HepG2 (cell line): ENCODE data around the gene RIN3. TPM values are rescaled to one million over a fixed set of nuclear protein-coding genes. Genes with fewer than 3 reads are reported as not detected.

Experiments
- ATAC-seq: fragments of 200-7000 bp; cut with Tn5 transposase; 3 replicates; pipeline ENCODE4 v1.9.1; 2020; ENCODE audit warnings: mild to moderate bottlenecking, moderate library complexity
- BruUV-seq: library from RNA; stranded (reverse); fragments of 400-500 nt; replicated peaks from 2 replicates; lab custom pipeline; 2021; lab: Mats Ljungman, UMichigan
- CTCF ChIA-PET: fragments of 300-600 bp; formaldehyde crosslinking; extraction: SDS; loops from one replicate; lab custom pipeline; 2021; ENCODE audit warnings: low total read pairs, inconsistent platforms, low intra/inter-chr PET ratio; lab: Yijun Ruan, JAX
- POLR2A ChIA-PET: fragments of 350-600 bp; sonication (Branson Sonifier 250); formaldehyde crosslinking; loops from one replicate; lab custom pipeline; 2020; ENCODE audit warnings: antibody characterized with exemption, inconsistent platforms; lab: Yijun Ruan, JAX
- DNase-seq: peaks from one replicate; pipeline ENCODE4 v3.0.0-alpha.2; 2015; ENCODE audit warnings: low spot score
- FAIRE-seq: peaks from 3 replicates; lab custom pipeline; 2011; peaks lifted over from hg19 to GRCh38; lab: Jason Lieb, UNC
- H2AFZ ChIP-seq: one replicate; pipeline ENCODE4 v1.6.1; 2011; ENCODE audit warnings: low read length, inconsistent platforms
- H3K27ac ChIP-seq: fragments of 300-600 bp; 3 replicates; pipeline ENCODE4 v1.8.0; 2011; ENCODE audit warnings: mixed run types, mild to moderate bottlenecking, mixed read lengths, low read length, inconsistent platforms; ENCODE audit not compliant: insufficient read depth; ENCODE audit errors: extremely low read length
- H3K27me3 ChIP-seq, 2 experiments: fragments of 200-600 bp in 1 of 2; 2 replicates in 1 of 2; 3 replicates in 1 of 2; pipeline versions ENCODE4 v1.6.0 to v1.8.0; 2011; ENCODE audit warnings: low read length in 2 of 2, mild to moderate bottlenecking in 2 of 2, moderate library complexity in 2 of 2, inconsistent platforms in 1 of 2; ENCODE audit not compliant: insufficient read depth in 2 of 2, control insufficient read depth in 1 of 2
- H3K36me3 ChIP-seq, 2 experiments: fragments of 200-600 bp in 1 of 2; replicated peaks in 1 of 2; 2 replicates in 1 of 2; 3 replicates in 1 of 2; pipeline versions ENCODE4 v1.5.1 to v1.8.0; 2011; ENCODE audit warnings: low read length in 2 of 2, inconsistent platforms in 1 of 2; ENCODE audit not compliant: insufficient read depth in 2 of 2, control insufficient read depth in 1 of 2
- H3K4me1 ChIP-seq: 2 replicates; pipeline ENCODE4 v1.5.1; 2012; ENCODE audit warnings: low read length, inconsistent platforms; ENCODE audit not compliant: insufficient read depth
- H3K4me2 ChIP-seq: 2 replicates; pipeline ENCODE4 v1.6.0; 2011; ENCODE audit warnings: low read depth, low read length, inconsistent platforms
- H3K4me3 ChIP-seq, 3 experiments: fragments of 200-600 bp in 1 of 3; sonication (generic), shearing (Covaris generic) in 1 of 3; replicated peaks in 1 of 3; 2 replicates each; pipeline ENCODE4 v1.5.1; 2011 to 2016; ENCODE audit warnings: low read length in 3 of 3, inconsistent platforms in 2 of 3, low read depth in 2 of 3, mild to moderate bottlenecking in 2 of 3, control low read depth in 1 of 3, mixed read lengths in 1 of 3; ENCODE audit not compliant: insufficient read depth in 1 of 3
- H3K79me2 ChIP-seq: one replicate; pipeline ENCODE4 v1.6.1; 2011; ENCODE audit warnings: low read length, inconsistent platforms; ENCODE audit not compliant: insufficient read depth
- H3K9ac ChIP-seq: 2 replicates; pipeline ENCODE4 v1.6.0; 2011; ENCODE audit warnings: mild to moderate bottlenecking, low read depth, low read length, inconsistent platforms; ENCODE audit not compliant: insufficient read depth
- H3K9me3 ChIP-seq: 2 replicates; pipeline ENCODE4 v1.5.1; 2012; ENCODE audit warnings: mild to moderate bottlenecking, low read length
- H4K20me1 ChIP-seq: 2 replicates; pipeline ENCODE4 v1.6.0; 2011; ENCODE audit warnings: inconsistent platforms, mild to moderate bottlenecking, low read length, moderate library complexity; ENCODE audit not compliant: insufficient read depth
- MAFK ChIP-seq, 2 experiments: IDR thresholded peaks in 1 of 2; conservative IDR thresholded peaks in 1 of 2; 2 replicates each; pipeline ENCODE4 v1.6.1; 2011; ENCODE audit warnings: improper control_type of control experiment in 2 of 2, low read length in 2 of 2
- NCOA5 ChIP-seq: sonication (generic); formaldehyde crosslinking; IDR thresholded peaks from 2 replicates; pipeline ENCODE4 v1.4.0; 2020; ENCODE audit warnings: missing genetic modification reagents
- PHF21A ChIP-seq: sonication (generic); formaldehyde crosslinking; IDR thresholded peaks from 2 replicates; pipeline ENCODE4 v1.5.0; 2020; ENCODE audit warnings: mild to moderate bottlenecking, missing genetic modification reagents
- RCOR2 ChIP-seq: IDR thresholded peaks from 2 replicates; pipeline ENCODE4 v1.6.1; 2016; ENCODE audit warnings: missing biosample characterization, missing genetic modification reagents
- REL ChIP-seq: sonication (generic); formaldehyde crosslinking; conservative IDR thresholded peaks from 2 replicates; pipeline ENCODE4 v1.8.0; 2022; ENCODE audit warnings: mild to moderate bottlenecking, missing genetic modification reagents, moderate library complexity
- RFXANK ChIP-seq: IDR thresholded peaks from 2 replicates; pipeline ENCODE4 v1.6.1; 2016
- ZC3H13 ChIP-seq: sonication (generic); formaldehyde crosslinking; IDR thresholded peaks from 2 replicates; pipeline ENCODE4 v1.8.1; 2023; ENCODE audit warnings: mild to moderate bottlenecking, missing genetic modification reagents, moderate library complexity
- ZNF292 ChIP-seq: sonication (generic); formaldehyde crosslinking; IDR thresholded peaks from 2 replicates; pipeline ENCODE4 v1.8.1; 2022; ENCODE audit warnings: mild to moderate bottlenecking, low read depth, missing genetic modification reagents, borderline replicate concordance
- ZNF644 ChIP-seq: IDR thresholded peaks from 2 replicates; pipeline ENCODE4 v1.6.1; 2016; ENCODE audit warnings: low read depth
- ZNF709 ChIP-seq: sonication (generic); formaldehyde crosslinking; IDR thresholded peaks from 2 replicates; pipeline ENCODE4 v1.5.0; 2020; ENCODE audit warnings: mild to moderate bottlenecking, missing genetic modification reagents
- ZSCAN9 ChIP-seq: IDR thresholded peaks from 2 replicates; pipeline ENCODE4 v1.6.1; 2016; ENCODE audit warnings: borderline replicate concordance
- ZUFSP ChIP-seq: sonication (generic); formaldehyde crosslinking; IDR thresholded peaks from 2 replicates; pipeline ENCODE4 v1.9.0; 2021; ENCODE audit warnings: missing genetic modification reagents, mild to moderate bottlenecking, borderline replicate concordance
- WGBS: methylation state at CpG from one replicate; pipeline ENCODE4 v1.1.6; 2017; ENCODE audit warnings: low lambda C conversion rate; 5-methylcytosine and 5-hydroxymethylcytosine counted together
- in situ Hi-C: cut with HindIII; loops from 2 replicates; pipeline ENCODE4 v1.10.0; 2017; ENCODE audit warnings: low pct_unique_long_range_greater_than_20kb; ENCODE audit not compliant: extremely low pct_ligation_motif_present
- intact Hi-C: fragments of 100-400 bp; cut with micrococcal nuclease; formaldehyde crosslinking; loops from one replicate; pipeline ENCODE4 v1.10.0; 2022; ENCODE audit not compliant: unreplicated experiment
- polyA plus RNA-seq, 8 experiments: library from polyadenylated mRNA; depleted of rRNA in 3 of 8; stranded (reverse) in 7 of 8; unstranded in 1 of 8; fragments of >200 nt; fragmentation: Illumina TruSeq in 4 of 8; extraction: Trizol in 4 of 8; gene quantifications; 2 replicates each; pipeline versions ENCODE4 v1.2.1 to v1.2.3, GENCODE V29; 2011 to 2016; ENCODE audit warnings: low read depth in 4 of 8, missing spikeins in 1 of 8, mixed read lengths in 1 of 8; ENCODE audit not compliant: insufficient read depth in 1 of 8
- total RNA-seq, 5 experiments: library from RNA; depleted of rRNA; stranded (reverse); fragments of >200 nt; fragmentation: Illumina TruSeq; extraction: Trizol; gene quantifications; 2 replicates each; pipeline ENCODE4 v1.2.3, GENCODE V29; 2016; ENCODE audit warnings: low read depth in 1 of 5
- TF ChIP-seq, protein P1 (sequence below): IDR thresholded peaks from 2 replicates; pipeline ENCODE4 v1.6.1; 2012; ENCODE audit warnings: low read depth, low read length, improper control_type of control experiment
- TF ChIP-seq, protein P2 (sequence below): sonication (generic); formaldehyde crosslinking; conservative IDR thresholded peaks from 2 replicates; pipeline ENCODE4 v1.4.0; 2020; ENCODE audit warnings: missing genetic modification reagents
- TF ChIP-seq, protein P3 (sequence below): sonication (generic); formaldehyde crosslinking; IDR thresholded peaks from 2 replicates; pipeline ENCODE4 v1.4.0; 2020; ENCODE audit warnings: missing genetic modification reagents, borderline replicate concordance

RIN3 gene
- total and polyA plus RNA-seq, 2 of the 13 experiments (the other 11 are each of a cell fraction or from before 2014, with no cell fraction given) = 2.3 to 3.6 TPM

DNA sequence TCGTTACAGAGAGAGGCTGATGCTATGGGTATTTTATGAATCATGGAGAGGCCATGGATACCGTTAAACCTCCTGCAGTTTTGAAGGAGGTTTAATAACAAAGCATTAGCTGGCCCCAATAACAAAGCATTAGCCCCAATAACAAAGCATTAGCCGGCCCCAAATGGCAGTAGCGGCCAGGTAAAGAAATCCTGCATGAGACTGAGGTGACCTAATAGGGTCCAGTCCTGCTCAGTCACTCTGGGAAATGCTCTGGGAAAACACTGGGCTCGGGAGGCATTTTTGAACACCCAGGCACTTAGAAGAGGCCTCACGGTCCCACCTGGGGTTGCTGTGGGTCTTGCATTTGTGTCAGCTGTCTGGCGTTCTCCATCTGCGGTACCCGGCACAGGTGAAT lies 776 bp upstream of the RIN3 start:
- no peaks in the 10 kb centered on the region for H3K9me3 ChIP-seq
- peak overlapping the region; percentile 8 for H2AFZ ChIP-seq
- peaks cover 41% of the 10 kb centered on the region for H3K4me1 ChIP-seq
- no peak overlapping the region for H3K27ac ChIP-seq
- H3K4me3 ChIP-seq = peak overlapping the region; percentile 74 to 87 (median 82); a peak in 5 of 6 replicates
- 54% methylated on average over 4 of the region's 9 CpGs for WGBS
- H3K79me2 ChIP-seq = peaks cover 18% of the 10 kb centered on the region
- DNase-seq (no peak), ATAC-seq (no peak), FAIRE-seq (no peak)
- in situ Hi-C loops (no loop called here), intact Hi-C loops (loop anchor here (5.0 kb wide), 1 partner anchor 41 kb away; no protein-coding TSS in a partner anchor)
- H3K4me2 ChIP-seq = peak overlapping the region; percentile 92
- H3K27me3 ChIP-seq = no peaks in the 10 kb centered on the region; a peak in 1 of 5 replicates
- POLR2A ChIA-PET = interaction anchor here (0.7 kb wide), 1 partner anchor 8 kb away, joined by 7 read pairs; no protein-coding TSS in a partner anchor
- H3K36me3 ChIP-seq = no peaks in the 10 kb centered on the region
- peak overlapping the region; percentile 95 for H3K9ac ChIP-seq
- CTCF ChIA-PET = no interaction called here
- BruUV-seq = no TSS peak
- H4K20me1 ChIP-seq = no peaks in the 10 kb centered on the region
- TF ChIP-seq ZNF292 = no peak
- TF ChIP-seq, protein P1, sequence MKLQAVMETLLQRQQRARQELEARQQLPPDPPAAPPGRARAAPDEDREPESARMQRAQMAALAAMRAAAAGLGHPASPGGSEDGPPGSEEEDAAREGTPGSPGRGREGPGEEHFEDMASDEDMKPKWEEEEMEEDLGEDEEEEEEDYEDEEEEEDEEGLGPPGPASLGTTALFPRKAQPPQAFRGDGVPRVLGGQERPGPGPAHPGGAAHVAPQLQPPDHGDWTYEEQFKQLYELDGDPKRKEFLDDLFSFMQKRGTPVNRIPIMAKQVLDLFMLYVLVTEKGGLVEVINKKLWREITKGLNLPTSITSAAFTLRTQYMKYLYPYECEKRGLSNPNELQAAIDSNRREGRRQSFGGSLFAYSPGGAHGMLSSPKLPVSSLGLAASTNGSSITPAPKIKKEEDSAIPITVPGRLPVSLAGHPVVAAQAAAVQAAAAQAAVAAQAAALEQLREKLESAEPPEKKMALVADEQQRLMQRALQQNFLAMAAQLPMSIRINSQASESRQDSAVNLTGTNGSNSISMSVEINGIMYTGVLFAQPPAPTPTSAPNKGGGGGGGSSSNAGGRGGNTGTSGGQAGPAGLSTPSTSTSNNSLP = no peak
- TF ChIP-seq, protein P2, sequence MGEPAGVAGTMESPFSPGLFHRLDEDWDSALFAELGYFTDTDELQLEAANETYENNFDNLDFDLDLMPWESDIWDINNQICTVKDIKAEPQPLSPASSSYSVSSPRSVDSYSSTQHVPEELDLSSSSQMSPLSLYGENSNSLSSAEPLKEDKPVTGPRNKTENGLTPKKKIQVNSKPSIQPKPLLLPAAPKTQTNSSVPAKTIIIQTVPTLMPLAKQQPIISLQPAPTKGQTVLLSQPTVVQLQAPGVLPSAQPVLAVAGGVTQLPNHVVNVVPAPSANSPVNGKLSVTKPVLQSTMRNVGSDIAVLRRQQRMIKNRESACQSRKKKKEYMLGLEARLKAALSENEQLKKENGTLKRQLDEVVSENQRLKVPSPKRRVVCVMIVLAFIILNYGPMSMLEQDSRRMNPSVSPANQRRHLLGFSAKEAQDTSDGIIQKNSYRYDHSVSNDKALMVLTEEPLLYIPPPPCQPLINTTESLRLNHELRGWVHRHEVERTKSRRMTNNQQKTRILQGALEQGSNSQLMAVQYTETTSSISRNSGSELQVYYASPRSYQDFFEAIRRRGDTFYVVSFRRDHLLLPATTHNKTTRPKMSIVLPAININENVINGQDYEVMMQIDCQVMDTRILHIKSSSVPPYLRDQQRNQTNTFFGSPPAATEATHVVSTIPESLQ (CRISPR knock-in tag) = no peak
- no peak for TF ChIP-seq NCOA5 (CRISPR knock-in tag)
- no peak for TF ChIP-seq ZNF709 (CRISPR knock-in tag)
- TF ChIP-seq REL = no peak
- TF ChIP-seq RFXANK (CRISPR knock-in tag) = no peak
- TF ChIP-seq ZSCAN9 (CRISPR knock-in tag) = no peak
- TF ChIP-seq PHF21A (CRISPR knock-in tag) = no peak
- TF ChIP-seq ZUFSP = no peak
- no peak for TF ChIP-seq ZC3H13 (CRISPR knock-in tag)
- no peak for TF ChIP-seq RCOR2 (CRISPR knock-in tag)
- no peak for TF ChIP-seq ZNF644 (CRISPR knock-in tag)
- no peak for TF ChIP-seq MAFK (conservative IDR thresholded peaks at IDR 0.05 in 1 of 2, IDR thresholded peaks at IDR 0.05 in 1 of 2; ENCODE audit: low read length in 2 of 2)
- TF ChIP-seq, protein P3, sequence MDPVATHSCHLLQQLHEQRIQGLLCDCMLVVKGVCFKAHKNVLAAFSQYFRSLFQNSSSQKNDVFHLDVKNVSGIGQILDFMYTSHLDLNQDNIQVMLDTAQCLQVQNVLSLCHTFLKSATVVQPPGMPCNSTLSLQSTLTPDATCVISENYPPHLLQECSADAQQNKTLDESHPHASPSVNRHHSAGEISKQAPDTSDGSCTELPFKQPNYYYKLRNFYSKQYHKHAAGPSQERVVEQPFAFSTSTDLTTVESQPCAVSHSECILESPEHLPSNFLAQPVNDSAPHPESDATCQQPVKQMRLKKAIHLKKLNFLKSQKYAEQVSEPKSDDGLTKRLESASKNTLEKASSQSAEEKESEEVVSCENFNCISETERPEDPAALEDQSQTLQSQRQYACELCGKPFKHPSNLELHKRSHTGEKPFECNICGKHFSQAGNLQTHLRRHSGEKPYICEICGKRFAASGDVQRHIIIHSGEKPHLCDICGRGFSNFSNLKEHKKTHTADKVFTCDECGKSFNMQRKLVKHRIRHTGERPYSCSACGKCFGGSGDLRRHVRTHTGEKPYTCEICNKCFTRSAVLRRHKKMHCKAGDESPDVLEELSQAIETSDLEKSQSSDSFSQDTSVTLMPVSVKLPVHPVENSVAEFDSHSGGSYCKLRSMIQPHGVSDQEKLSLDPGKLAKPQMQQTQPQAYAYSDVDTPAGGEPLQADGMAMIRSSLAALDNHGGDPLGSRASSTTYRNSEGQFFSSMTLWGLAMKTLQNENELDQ (CRISPR knock-in tag) = no peak
